ENCODE results near the gene ATP13A2.

Gene ATP13A2

DNA sequence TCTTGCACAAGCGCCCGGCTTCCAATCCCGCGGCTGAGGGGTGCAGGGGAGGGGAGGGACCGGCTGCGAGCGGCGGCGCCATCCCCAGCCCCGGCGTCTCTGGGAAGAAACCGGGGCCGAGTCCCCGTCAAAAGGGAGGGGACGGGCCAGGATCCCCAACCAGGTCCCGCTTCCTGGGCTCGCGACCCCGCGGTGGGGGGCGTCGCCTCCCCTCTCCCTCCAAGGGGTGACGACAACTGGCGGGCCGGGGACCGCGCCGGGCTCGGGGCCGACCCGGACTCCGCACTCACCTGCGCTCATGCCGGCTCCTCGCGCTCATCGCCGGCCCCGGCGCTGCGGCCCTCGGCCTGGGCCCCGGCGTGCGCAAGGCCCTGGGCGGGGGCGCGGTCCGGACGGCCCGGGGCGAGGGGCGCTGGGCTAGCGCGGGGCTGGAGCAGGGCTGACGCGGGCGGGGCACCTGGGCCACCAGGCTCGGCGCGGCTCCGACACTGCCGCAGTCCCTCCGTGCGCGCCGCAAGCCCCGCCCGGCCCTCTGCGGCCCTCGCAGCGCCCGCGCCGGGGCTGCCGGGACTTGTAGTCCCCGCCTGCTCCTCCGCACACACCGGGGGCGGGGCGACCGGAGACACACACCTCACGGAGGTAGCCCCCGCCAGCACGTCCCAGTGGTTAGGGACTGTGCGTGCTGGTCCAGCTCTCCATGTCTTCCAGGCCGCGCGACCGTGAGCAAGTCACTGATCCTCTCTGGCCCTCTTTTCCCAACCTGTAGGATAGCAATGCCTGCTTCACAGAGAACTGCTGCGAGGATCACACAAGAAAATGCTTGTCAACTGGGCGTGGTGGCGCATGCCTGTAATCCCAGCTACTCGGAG lies at the start of gene ATP13A2:
Gene ATP13A2 (minus strand): TSS at position 490 of the 869 bp plus-strand sequence. CDS start 190 bp downstream, at position 300.
- peak; percentile 89 for DNase-seq

DNA sequence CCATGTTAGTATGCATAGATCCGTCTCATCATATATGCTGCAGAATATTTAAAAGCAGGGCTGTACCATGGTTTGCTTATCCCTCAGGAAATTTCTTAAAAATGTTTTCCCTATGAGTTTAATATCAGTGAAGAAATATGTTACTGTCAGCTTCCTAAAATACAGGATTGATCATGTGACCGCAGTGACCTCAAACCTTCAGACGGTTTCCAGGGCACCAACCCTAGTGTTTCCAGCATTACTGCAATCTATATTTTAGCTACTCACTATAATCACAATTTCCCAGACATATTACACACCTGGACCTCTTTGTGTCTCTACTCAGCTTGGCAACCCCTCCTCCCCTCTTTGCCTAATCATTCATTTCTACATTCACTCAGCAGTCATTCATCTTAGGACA lies 49.8 kb upstream of the ATP13A2 start:
- DNase-seq, result no peak

DNA sequence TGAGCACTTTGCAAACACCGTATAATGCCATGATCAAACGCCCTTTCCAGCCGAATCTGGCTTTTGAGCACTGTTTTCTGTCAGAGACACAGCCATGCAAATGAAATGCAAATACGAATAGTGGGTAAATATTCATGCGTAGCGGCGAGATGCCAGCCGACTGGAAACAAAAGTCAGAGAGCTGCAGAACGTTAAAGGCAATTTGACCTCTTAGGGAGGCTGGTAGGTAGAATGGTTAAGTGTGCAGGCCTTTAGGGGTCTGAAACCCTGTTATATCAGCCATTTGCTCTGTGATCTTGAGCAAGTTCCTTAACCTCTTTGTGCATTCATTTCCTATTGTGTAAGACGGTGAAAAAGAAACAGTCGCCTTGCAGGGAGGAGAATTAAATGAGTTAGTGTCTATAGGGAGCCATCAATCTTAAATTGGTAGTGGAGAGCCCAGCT lies 48.6 kb upstream of the ATP13A2 start:
- DNase-seq, result no peak

- peak; percentile 51 for DNase-seq
Measured at GRCh38 chr1:17059391-17060305, 47.9 kb upstream of the ATP13A2 start.

DNA sequence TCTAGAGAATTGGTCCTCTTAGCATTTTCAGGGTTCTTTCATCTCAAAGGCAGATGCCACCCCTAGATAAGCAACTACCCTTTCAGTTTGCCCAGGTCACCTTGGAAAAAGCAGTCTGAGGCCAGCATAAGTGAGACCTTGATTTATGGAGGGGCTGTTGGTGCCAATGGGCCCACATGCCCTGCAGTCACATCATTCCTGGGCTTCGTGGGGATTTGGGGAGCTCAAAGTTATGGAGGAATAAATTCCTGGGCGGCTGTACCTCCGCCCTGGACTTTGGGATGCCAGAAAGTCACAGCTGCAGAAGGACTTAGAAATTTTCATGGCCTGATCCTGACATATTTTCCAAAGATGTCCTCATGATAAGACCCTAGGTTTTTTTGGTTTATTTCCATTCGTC lies 44.8 kb upstream of the ATP13A2 start:
- DNase-seq, result no peak

DNA sequence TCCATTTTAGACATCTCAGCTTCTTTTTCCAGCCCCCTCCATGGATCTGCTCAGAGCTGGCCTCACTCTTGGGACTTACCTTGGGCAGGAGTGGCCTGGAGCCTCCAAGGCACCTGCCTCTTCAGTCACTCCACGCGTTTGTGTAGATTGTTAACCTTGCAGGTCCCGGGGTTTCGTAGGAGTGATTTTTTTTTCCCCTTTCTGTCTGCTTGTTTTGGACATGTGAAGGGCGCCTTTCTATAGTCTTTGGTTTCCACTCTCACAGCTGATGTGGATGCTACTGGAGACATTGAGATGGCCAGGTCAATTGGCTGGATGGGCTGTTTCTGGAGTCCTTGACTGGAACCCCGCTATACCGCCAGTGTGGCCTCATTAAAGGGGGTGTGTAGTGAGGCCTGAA lies 44.1 kb upstream of the ATP13A2 start:
- no peak for DNase-seq

DNA sequence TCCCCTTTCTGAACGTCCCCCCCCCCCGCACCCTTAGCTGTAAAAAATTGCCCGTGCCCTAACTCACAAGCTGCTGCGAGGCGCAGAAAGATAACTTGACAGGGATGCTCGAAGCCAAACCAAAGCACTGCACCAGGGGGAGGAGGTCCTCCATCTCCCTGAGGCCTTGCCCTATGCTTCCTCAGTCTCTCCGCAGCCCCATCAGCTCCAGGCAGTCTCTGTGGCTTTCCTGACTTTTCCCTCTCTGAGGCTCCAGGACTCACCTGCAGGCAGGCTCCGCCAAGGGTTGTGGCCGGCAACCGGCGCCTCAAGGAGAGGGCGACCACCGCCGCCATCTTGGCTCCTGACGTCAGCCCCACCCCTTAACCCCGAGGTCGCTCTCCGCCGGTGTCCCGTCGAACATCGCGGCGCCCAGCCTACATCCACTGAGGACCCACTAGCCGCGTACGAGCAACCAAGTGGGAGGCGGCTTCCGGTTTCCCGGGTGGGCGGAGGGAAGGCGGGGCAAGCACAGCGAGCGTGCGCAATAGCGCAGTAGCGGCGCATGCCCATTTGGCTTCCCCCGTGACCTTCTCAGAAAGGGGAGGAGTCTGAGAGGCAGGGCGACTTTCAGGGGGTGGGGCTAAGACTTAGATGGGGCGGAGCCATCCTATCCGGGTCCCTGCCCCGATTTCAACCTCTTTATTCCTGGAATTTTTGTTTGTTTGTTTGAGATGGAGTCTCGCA lies 42.1 kb upstream of the ATP13A2 start, which contains the start of gene SDHB:
Gene SDHB (minus strand): TSS at position 348 of the 726 bp plus-strand sequence. CDS start 13 bp downstream, at position 335.
- peak; percentile 98 for DNase-seq

DNA sequence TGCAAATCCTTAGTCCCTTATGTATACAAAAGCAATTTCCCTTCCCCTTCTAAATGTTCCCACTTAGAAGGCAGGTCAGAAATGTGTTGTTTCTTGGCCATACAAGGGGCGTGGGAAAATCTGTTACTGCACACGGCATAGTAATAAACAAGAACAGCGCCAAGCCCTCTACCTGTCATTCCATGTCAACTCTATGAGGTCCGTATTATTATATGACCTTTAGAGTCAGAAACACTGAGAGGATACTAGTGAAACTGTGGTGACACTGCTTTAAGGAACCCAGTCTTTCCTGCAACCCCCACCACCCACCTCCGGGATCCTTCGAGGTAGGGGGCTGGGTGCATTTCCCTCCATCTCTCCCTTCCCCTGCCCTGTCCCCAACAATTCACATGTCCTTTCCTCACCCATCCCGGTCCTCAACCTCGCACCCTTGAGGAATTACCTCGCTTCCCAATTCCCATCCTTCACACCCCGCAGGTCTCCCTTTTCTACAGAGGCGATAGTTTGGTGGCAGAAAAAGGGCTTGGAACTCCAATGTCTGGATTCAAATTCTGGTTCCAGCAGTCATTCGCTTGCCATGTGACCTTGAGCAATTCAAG lies 41.5 kb upstream of the ATP13A2 start:
- no peak for DNase-seq

- no peak for DNase-seq
Measured at GRCh38 chr1:17052641-17053040, 40.9 kb upstream of the ATP13A2 start.

- no peak for DNase-seq
Measured at GRCh38 chr1:17052038-17052437, 40.3 kb upstream of the ATP13A2 start.

- DNase-seq, result no peak
Measured at GRCh38 chr1:17047924-17048323, 36.2 kb upstream of the ATP13A2 start.

- DNase-seq, result no peak
Measured at GRCh38 chr1:17046334-17046657, 34.6 kb upstream of the ATP13A2 start.

DNA sequence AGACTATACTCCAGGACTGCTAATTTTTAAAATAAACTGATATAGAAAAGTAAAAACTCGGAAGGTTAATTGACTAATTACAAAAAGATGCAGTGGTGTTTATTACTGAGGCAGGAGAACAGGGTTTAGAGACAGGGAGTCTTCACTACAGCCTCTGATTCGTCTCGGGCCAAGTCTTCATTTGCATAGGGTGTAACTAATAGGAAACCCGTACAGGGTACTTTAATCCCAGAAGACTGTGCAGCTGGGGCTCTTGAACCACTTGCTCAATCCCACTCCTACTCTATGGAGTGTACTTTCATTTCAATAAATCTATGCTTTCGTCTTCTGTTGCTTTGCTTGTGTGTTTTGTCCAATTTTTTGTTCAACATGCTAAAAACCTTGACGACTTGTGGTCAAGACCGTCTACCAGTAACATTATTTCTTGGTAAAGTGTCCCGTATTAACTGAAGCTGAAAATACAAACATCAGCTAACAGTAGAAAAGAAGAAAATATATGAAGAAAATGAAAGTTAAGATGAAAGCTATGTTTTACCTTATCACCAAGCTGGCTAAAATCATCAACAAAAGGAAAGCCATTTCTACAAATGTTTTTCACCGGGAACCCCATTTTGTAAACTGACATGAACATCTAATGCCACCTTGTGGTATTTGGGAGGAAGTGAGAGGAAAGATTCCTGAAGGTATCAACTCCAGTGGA lies 34.1 kb upstream of the ATP13A2 start:
- no peak for DNase-seq

DNA sequence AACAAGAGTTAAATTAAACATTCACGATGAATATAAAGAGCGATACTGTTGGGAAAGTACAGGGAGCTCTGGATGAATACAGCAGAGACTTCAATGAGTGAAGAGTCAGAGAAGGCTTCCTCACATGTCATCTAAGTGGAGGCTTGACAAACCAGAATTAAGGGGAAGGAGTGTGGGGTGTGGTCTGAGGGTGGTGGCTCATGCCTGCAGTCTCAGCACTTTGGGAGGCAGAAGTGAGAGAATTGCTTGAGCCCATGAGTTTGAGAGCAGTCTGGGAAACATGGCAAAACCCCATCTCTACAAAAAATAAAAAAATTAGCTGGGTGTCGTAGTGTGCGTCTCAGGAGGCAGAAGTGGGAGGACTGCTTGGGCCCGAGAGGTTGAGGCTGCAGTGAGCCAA lies 33.4 kb upstream of the ATP13A2 start:
- DNase-seq, result no peak

DNA sequence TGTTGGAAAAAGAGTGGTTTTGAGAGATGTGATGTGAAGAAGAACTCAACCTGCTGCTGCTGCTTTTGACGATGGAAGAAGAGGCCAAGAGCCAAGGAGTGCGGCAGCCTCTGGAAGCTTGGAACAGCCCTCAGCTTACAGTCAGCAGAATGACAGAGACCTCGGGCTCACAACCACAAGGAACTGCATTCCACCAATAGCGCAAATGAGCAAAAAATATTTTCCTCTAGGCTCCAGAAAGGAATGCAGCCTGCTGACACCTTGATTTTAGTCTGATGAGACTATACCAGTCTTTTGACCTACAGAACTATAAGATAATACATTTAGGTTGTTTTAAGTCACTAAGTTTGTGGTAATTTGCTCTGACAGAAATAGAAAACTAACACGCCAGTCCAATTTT lies 31.9 kb upstream of the ATP13A2 start:
- no peak for DNase-seq

GRCh38 chr1:17040135-17040534 lies 28.4 kb upstream of the ATP13A2 start:
- no peak for DNase-seq

GRCh38 chr1:17039522-17039921 lies 27.8 kb upstream of the ATP13A2 start:
- DNase-seq, result no peak

DNA sequence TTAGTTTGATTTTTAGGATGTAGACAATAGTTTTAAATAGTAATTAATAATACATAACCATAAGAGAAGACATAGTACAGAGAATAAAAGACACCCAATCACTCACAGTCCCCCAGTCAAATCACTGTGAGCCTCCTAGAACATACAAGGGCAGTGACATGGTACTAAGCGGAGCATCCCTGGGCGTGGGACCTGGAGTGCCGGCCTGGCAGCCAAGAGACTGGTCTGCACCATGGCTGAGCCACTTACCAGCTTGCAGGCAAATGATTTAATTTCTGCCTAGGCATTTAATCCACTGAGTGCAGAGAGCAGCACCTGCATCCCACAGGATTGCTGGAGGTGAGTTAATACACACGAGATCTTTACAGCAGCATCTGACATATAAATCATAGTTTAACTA lies 21.8 kb upstream of the ATP13A2 start:
- DNase-seq, result no peak

GRCh38 chr1:17032741-17033140 lies 21.0 kb upstream of the ATP13A2 start:
- DNase-seq, result no peak

DNA sequence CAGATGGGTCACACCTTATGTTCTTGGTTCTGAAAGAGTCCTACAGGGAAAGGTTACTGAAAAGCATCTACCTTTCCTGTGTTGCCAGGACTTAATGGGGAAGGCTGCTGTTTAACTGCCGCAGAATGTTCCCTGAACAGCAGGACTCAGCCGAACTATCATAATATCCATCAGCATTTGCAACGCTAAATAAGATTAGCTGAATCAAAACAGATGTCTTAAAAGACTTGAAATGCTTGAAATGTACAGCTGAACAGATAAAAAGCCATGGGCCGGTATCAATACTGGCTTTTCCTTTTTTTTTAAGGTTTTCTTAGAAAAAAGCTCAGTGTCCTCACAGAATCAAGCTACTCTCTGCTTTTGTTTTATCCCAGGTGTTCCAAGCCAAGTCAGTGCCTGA lies 19.7 kb upstream of the ATP13A2 start:
- no peak for DNase-seq

GRCh38 chr1:17030206-17030605 lies 18.5 kb upstream of the ATP13A2 start:
- no peak for DNase-seq

DNA sequence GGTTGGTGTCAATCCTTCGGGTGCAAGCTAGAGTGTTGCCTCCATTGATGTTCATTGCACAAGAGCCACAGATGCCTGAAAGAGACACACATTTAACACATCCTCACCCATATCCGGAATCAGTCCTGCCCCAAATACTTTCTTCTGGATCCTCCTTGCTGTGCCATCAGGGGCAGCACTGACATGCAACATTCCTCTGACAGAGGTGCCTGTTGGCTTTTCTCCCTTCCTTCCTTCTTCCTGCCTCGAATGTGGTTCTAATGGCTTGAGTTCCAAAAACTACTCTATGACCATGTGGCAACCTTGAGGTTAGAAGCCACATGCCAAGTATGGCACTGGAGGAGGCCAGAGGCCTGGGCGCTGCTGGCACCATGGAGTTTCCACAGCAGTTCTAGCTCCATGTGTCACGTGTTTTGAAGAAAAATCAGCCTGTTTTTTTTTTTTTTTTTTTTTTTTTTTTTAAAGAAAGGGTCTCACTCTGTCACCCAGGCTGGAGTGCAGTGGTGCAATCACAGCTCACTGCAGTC lies 17.0 kb upstream of the ATP13A2 start:
- DNase-seq, result no peak

Measured in stimulated activated CD4-positive, alpha-beta T cell treated with anti-CD3 and anti-CD28 coated beads, Interleukin-15, amount 100 ng/mL, for 24 hours (primary cell).